Measurements from ENCODE around the gene SDSL. TPM values are rescaled to one million over a fixed set of nuclear protein-coding genes. Genes with fewer than 3 reads are reported as not detected.
A peak's percentile ranks its signal among the peaks of the same experiment; 100 is the strongest.

The SDSL gene
- total RNA-seq, 1 experiment from 2014 or later = 0.52 TPM

GRCh38 chr12:113478351-113479011, 56.3 kb downstream of the SDSL start:
- peaks cover 96% of the 10 kb centered on the region for H3K27me3 Mint-ChIP-seq (ENCODE audit: low read depth)
- ChIA-PET CTCF (interaction anchor here (0.7 to 9.2 kb wide), 5 partner anchors 10 to 288 kb away, joined by 3 to 92 read pairs (median 3); no protein-coding TSS in a partner anchor), POLR2A (interaction anchor here (0.7 kb wide), 1 partner anchor 1814 kb away, joined by 3 read pairs; no protein-coding TSS in a partner anchor)
- DNase-seq (ENCODE audit: low spot score) (peak; percentile 51), ATAC-seq (no peak)
- H3K4me1 Mint-ChIP-seq = peaks cover 73% of the 10 kb centered on the region
- H3K36me3 Mint-ChIP-seq = no peaks in the 10 kb centered on the region
- H3K4me3 Mint-ChIP-seq = peak overlapping the region; percentile 76
- H3K9me3 Mint-ChIP-seq = no peaks in the 10 kb centered on the region
- TF ChIP-seq, protein P1, sequence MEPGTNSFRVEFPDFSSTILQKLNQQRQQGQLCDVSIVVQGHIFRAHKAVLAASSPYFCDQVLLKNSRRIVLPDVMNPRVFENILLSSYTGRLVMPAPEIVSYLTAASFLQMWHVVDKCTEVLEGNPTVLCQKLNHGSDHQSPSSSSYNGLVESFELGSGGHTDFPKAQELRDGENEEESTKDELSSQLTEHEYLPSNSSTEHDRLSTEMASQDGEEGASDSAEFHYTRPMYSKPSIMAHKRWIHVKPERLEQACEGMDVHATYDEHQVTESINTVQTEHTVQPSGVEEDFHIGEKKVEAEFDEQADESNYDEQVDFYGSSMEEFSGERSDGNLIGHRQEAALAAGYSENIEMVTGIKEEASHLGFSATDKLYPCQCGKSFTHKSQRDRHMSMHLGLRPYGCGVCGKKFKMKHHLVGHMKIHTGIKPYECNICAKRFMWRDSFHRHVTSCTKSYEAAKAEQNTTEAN (CRISPR knock-in tag; IDR thresholded peaks at IDR 0.05) = peak; percentile 81; the same call in 1 of the 2 replicates
- TF ChIP-seq JAZF1 (CRISPR knock-in tag; IDR thresholded peaks at IDR 0.05) = no peak
- peak; percentile 59; the same call in 1 of the 2 replicates for TF ChIP-seq ZNF423 (CRISPR knock-in tag; IDR thresholded peaks at IDR 0.05)
- TF ChIP-seq ZNF416 (CRISPR knock-in tag; IDR thresholded peaks at IDR 0.05) = no peak
- 0 out of 2 replicates have a peak, but pooled peaks have one; percentile 53 for TF ChIP-seq TP53 (CRISPR knock-in tag; IDR thresholded peaks at IDR 0.05)
- no peak overlapping the region for H3K27ac Mint-ChIP-seq

DNA sequence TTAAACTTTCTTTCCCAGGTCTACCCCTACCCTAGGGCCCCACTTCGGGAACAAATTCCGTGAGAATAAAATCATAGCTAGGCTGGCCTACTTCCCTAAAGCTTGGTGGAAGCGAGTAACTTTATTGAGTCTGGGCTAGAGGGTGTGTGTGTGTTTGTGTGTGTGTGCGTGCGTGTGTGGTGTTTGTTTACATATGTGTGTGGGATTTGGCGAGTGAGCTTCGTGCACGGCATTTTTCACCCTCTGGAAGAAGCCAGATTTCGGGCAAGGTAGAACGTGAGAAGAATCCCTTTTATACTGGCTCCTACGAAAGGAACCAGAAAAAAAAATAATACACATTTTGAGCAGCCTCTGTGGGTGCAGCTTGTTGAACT, 57.0 kb downstream of the SDSL start:
- Mint-ChIP-seq H3K9me3 (no peaks in the 10 kb centered on the region), H3K27me3 (ENCODE audit: low read depth) (peaks cover 96% of the 10 kb centered on the region), H3K36me3 (no peaks in the 10 kb centered on the region), H3K4me1 (peaks cover 74% of the 10 kb centered on the region), H3K27ac (no peak overlapping the region), H3K4me3 (peak overlapping the region; percentile 76)
- no peak for DNase-seq (ENCODE audit: low spot score)
- TF ChIP-seq PRRX2 (CRISPR knock-in tag; IDR thresholded peaks at IDR 0.05) (no peak), EMX1 (CRISPR knock-in tag; IDR thresholded peaks at IDR 0.05) (no peak), ATF3 (CRISPR knock-in tag; conservative IDR thresholded peaks at IDR 0.05) (no peak), TEAD1 (CRISPR knock-in tag; IDR thresholded peaks at IDR 0.05) (no peak), ZNF281 (CRISPR knock-in tag; IDR thresholded peaks at IDR 0.05) (no peak)
- POLR2A ChIA-PET = interaction anchor here (0.7 kb wide), 1 partner anchor 1815 kb away, joined by 3 read pairs; no protein-coding TSS in a partner anchor
- CTCF ChIA-PET = interaction anchor here (0.7 to 9.2 kb wide), 3 partner anchors 10 to 243 kb away, joined by 3 to 92 read pairs (median 3); no protein-coding TSS in a partner anchor
- ATAC-seq = no peak

GRCh38 chr12:113479590-113480335, 57.6 kb downstream of the SDSL start:
- POLR2A ChIA-PET = interaction anchor here (0.7 to 1.1 kb wide), 2 partner anchors 14 to 1816 kb away, joined by 3 read pairs; no protein-coding TSS in a partner anchor
- H3K36me3 Mint-ChIP-seq = no peaks in the 10 kb centered on the region
- CTCF ChIA-PET = interaction anchor here (0.7 to 9.2 kb wide), 6 partner anchors 11 to 388 kb away, joined by 3 to 92 read pairs (median 3); no protein-coding TSS in a partner anchor
- H3K4me3 Mint-ChIP-seq = peak overlapping the region; percentile 76
- DNase-seq (ENCODE audit: low spot score) (peak; percentile 91), ATAC-seq (peak; percentile 19)
- no peak overlapping the region for H3K27ac Mint-ChIP-seq
- peaks cover 93% of the 10 kb centered on the region for H3K27me3 Mint-ChIP-seq (ENCODE audit: low read depth)
- peaks cover 74% of the 10 kb centered on the region for H3K4me1 Mint-ChIP-seq
- no peaks in the 10 kb centered on the region for H3K9me3 Mint-ChIP-seq
- TF ChIP-seq NFYB (CRISPR knock-in tag; conservative IDR thresholded peaks at IDR 0.05; ENCODE audit: low read depth) = 0 out of 2 replicates have a peak, but pooled peaks have one; percentile 13
- TF ChIP-seq ELF4 (CRISPR knock-in tag; IDR thresholded peaks at IDR 0.05; ENCODE audit: low read depth) = 0 out of 2 replicates have a peak, but pooled peaks have one; percentile 70
- TF ChIP-seq CBFB (CRISPR knock-in tag; IDR thresholded peaks at IDR 0.05; ENCODE audit: low read depth) = 0 out of 2 replicates have a peak, but pooled peaks have one; percentile 31
- 0 out of 2 replicates have a peak, but pooled peaks have one; percentile 30 for TF ChIP-seq RELA (CRISPR knock-in tag; IDR thresholded peaks at IDR 0.05; ENCODE audit: borderline replicate concordance)
- TF ChIP-seq ESRRA (CRISPR knock-in tag; IDR thresholded peaks at IDR 0.05; ENCODE audit: borderline replicate concordance) = peak; percentile 80; the same call in 1 of the 2 replicates
- TF ChIP-seq E2F4 (CRISPR knock-in tag; IDR thresholded peaks at IDR 0.05; ENCODE audit: borderline replicate concordance, low read depth) = peak; percentile 41; the same call in 1 of the 2 replicates
- TF ChIP-seq TEAD1 (CRISPR knock-in tag; IDR thresholded peaks at IDR 0.05) = peak; percentile 88; the same call in 1 of the 2 replicates
- peak; percentile 79 for TF ChIP-seq NFE2L1 (CRISPR knock-in tag; IDR thresholded peaks at IDR 0.05)
- TF ChIP-seq CTCF (IDR thresholded peaks at IDR 0.05) = no peak
- TF ChIP-seq SP1 (CRISPR knock-in tag; conservative IDR thresholded peaks at IDR 0.05) = 0 out of 2 replicates have a peak, but pooled peaks have one; percentile 33
- peak; percentile 53; the same call in 1 of the 2 replicates for TF ChIP-seq SMAD3 (CRISPR knock-in tag; IDR thresholded peaks at IDR 0.05; ENCODE audit: borderline replicate concordance)
- TF ChIP-seq CREB1 (CRISPR knock-in tag; IDR thresholded peaks at IDR 0.05) = no peak
- TF ChIP-seq FOXP1 (CRISPR knock-in tag; IDR thresholded peaks at IDR 0.05; ENCODE audit: borderline replicate concordance) = peak; percentile 93; the same call in 1 of the 2 replicates
